ENCODE data around the gene EHHADH. TPM values are rescaled to one million over a fixed set of nuclear protein-coding genes. Genes with fewer than 3 reads are reported as not detected.

EHHADH gene
- total RNA-seq, 4 donors from 2014 or later = 7.4 to 23.7 (median 15.6) TPM

- DNase-seq = peak; percentile 37 to 57
- Histone ChIP-seq H3K27me3 (no peaks in the 10 kb centered on the region), H3K4me3 (replicated peaks in 1 of 3) (peak overlapping the region in 1 of 3 donors; percentile 15), H3K9me3 (no peaks in the 10 kb centered on the region), H3K36me3 (no peaks in the 10 kb centered on the region), H3K27ac (peak overlapping the region; percentile 61 to 74 (median 70)), H3K4me1 (peaks cover 4 to 5% of the 10 kb centered on the region in 2 donors)
- 21 to 24% methylated on average over 3 of the region's 3 CpGs for WGBS, 2 donors
- intact Hi-C loops (cut with DNase I) = no loop called here
- TF ChIP-seq POLR2A (IDR thresholded peaks at IDR 0.05) = no peak
Observed at GRCh38 chr3:185216607-185216958, 37.3 kb downstream of the EHHADH start.

- Histone ChIP-seq H3K36me3 (no peaks in the 10 kb centered on the region), H3K27ac (peak overlapping the region; percentile 53 to 74 (median 70)), H3K9me3 (no peaks in the 10 kb centered on the region), H3K4me1 (peaks cover 4 to 5% of the 10 kb centered on the region in 2 donors), H3K27me3 (no peaks in the 10 kb centered on the region), H3K4me3 (replicated peaks in 1 of 3) (peak overlapping the region in 1 of 3 donors; percentile 15)
- DNase-seq = no peak
- intact Hi-C loops (cut with DNase I) = no loop called here
- TF ChIP-seq POLR2A (IDR thresholded peaks at IDR 0.05) = no peak
- TF ChIP-seq CTCF (IDR thresholded peaks at IDR 0.05) = peak in 4 of 6 experiments; percentile 30 to 55 (median 48)
- WGBS, 2 donors = 15 to 16% methylated on average over 6 of the region's 6 CpGs
Observed at GRCh38 chr3:185215873-185216606, 37.8 kb downstream of the EHHADH start.

- no peak for DNase-seq
- H3K9me3 ChIP-seq = no peaks in the 10 kb centered on the region
- 92 to 96% methylated on average over 5 of the region's 5 CpGs for WGBS, 2 donors
- H3K36me3 ChIP-seq = no peaks in the 10 kb centered on the region
- no peak overlapping the region for H3K27ac ChIP-seq
- no peaks in the 10 kb centered on the region for H3K27me3 ChIP-seq
- TF ChIP-seq POLR2A (IDR thresholded peaks at IDR 0.05) (no peak), CTCF (IDR thresholded peaks at IDR 0.05) (no peak)
- no peak overlapping the region for H3K4me3 ChIP-seq (replicated peaks in 1 of 3)
- intact Hi-C loops (cut with DNase I) = no loop called here
- H3K4me1 ChIP-seq = peaks cover 4 to 5% of the 10 kb centered on the region in 2 donors
Observed at GRCh38 chr3:185212559-185212958, 41.3 kb downstream of the EHHADH start.

- Histone ChIP-seq H3K36me3 (no peaks in the 10 kb centered on the region), H3K4me1 (peaks cover 4 to 5% of the 10 kb centered on the region in 2 donors), H3K4me3 (replicated peaks in 1 of 3) (no peak overlapping the region), H3K27me3 (no peaks in the 10 kb centered on the region), H3K27ac (no peak overlapping the region), H3K9me3 (no peaks in the 10 kb centered on the region)
- intact Hi-C loops (cut with DNase I) = no loop called here
- DNase-seq = no peak
- TF ChIP-seq CTCF (IDR thresholded peaks at IDR 0.05) (no peak), POLR2A (IDR thresholded peaks at IDR 0.05) (no peak)
- 96 to 97% methylated on average over 4 of the region's 4 CpGs for WGBS, 2 donors
Observed at GRCh38 chr3:185212086-185212485, 41.8 kb downstream of the EHHADH start.

- no peak for DNase-seq
- Histone ChIP-seq H3K27ac (no peak overlapping the region), H3K4me1 (no peaks in the 10 kb centered on the region), H3K27me3 (no peaks in the 10 kb centered on the region), H3K36me3 (no peaks in the 10 kb centered on the region), H3K9me3 (no peaks in the 10 kb centered on the region), H3K4me3 (replicated peaks in 1 of 3) (no peak overlapping the region)
- TF ChIP-seq CTCF (IDR thresholded peaks at IDR 0.05) = no peak
- intact Hi-C loops (cut with DNase I) = no loop called here
- 86 to 88% methylated on average over 4 of the region's 4 CpGs for WGBS, 2 donors
Observed at GRCh38 chr3:185210621-185211142, 43.2 kb downstream of the EHHADH start.

Data from thyroid gland (tissue), 4 donors.